ENCODE results near the gene GGA3. TPM values are rescaled to one million over a fixed set of nuclear protein-coding genes. Genes with fewer than 3 reads are reported as not detected.

Gene GGA3
- total RNA-seq, 1 experiment from 2014 or later, result 61.6 TPM

DNA sequence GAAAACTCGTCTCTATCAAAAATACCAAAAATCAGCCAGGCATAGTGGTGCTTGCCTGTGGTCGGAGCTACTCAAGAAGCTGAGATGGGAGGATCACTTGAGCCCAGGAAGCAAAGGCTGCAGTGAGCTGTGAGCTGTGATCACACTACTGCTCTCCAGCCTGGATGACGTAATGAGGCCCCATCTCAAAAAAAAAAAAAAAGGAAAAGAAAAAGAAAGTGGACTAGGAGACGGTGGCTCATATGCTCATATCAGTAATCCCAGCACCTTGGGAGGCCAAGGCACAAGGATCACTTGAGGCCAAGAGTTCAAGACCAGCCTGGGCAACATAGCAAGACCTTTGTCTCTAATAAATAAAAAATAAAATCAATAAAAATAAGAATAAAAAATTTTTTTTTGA is 69.8 kb downstream of the GGA3 start:
- no TSS peak for BruUV-seq (replicated peaks)
- Histone ChIP-seq H3K27me3 (ENCODE audit: control insufficient read depth, insufficient read depth, low read length) (no peaks in the 10 kb centered on the region), H3K36me3 (ENCODE audit: control insufficient read depth, insufficient read depth, low read length) (no peaks in the 10 kb centered on the region), H3K9me3 (ENCODE audit: control insufficient read depth, insufficient read depth, low read depth, low read length) (no peaks in the 10 kb centered on the region), H3K4me3 (ENCODE audit: low read depth in 2 of 2, low read length in 2 of 2) (no peak overlapping the region), H3K4me1 (ENCODE audit: control insufficient read depth, insufficient read depth, low read length) (no peaks in the 10 kb centered on the region), H3K27ac (ENCODE audit: low read length) (no peak overlapping the region)
- ChIA-PET CTCF (interaction anchor here (0.6 to 1.6 kb wide), 2 partner anchors 10 to 37 kb away, joined by 4 to 9 read pairs; no protein-coding TSS in a partner anchor), POLR2A (interaction anchor here (0.6 kb wide), 1 partner anchor 145 kb away, joined by 6 read pairs; the partner anchor contains the start of genes ATP5PD and KCTD2)
- TF ChIP-seq, protein P1, sequence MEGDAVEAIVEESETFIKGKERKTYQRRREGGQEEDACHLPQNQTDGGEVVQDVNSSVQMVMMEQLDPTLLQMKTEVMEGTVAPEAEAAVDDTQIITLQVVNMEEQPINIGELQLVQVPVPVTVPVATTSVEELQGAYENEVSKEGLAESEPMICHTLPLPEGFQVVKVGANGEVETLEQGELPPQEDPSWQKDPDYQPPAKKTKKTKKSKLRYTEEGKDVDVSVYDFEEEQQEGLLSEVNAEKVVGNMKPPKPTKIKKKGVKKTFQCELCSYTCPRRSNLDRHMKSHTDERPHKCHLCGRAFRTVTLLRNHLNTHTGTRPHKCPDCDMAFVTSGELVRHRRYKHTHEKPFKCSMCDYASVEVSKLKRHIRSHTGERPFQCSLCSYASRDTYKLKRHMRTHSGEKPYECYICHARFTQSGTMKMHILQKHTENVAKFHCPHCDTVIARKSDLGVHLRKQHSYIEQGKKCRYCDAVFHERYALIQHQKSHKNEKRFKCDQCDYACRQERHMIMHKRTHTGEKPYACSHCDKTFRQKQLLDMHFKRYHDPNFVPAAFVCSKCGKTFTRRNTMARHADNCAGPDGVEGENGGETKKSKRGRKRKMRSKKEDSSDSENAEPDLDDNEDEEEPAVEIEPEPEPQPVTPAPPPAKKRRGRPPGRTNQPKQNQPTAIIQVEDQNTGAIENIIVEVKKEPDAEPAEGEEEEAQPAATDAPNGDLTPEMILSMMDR (IDR thresholded peaks at IDR 0.05), result no peak
- TF ChIP-seq POLR2AphosphoS5 (IDR thresholded peaks at IDR 0.05; ENCODE audit: low read depth, low read length) (no peak), SIN3A (IDR thresholded peaks at IDR 0.05; ENCODE audit: borderline replicate concordance, insufficient read depth, low read depth, low read length) (no peak), TCF7L2 (IDR thresholded peaks at IDR 0.05; ENCODE audit: low read depth, low read length) (no peak), REST (IDR thresholded peaks at IDR 0.05; ENCODE audit: insufficient read depth in 1 of 2, low read depth in 2 of 2, low read length in 1 of 2) (no peak)
- ATAC-seq, result no peak
- in situ Hi-C loops (cut with HindIII; ENCODE audit: low pct_unique_long_range_greater_than_20kb, low sequenced_read_pairs), result no loop called here
- no peak for DNase-seq (ENCODE audit: low read depth, low spot score)
- intact Hi-C loops (cut with micrococcal nuclease; ENCODE audit: unreplicated experiment), result no loop called here

DNA sequence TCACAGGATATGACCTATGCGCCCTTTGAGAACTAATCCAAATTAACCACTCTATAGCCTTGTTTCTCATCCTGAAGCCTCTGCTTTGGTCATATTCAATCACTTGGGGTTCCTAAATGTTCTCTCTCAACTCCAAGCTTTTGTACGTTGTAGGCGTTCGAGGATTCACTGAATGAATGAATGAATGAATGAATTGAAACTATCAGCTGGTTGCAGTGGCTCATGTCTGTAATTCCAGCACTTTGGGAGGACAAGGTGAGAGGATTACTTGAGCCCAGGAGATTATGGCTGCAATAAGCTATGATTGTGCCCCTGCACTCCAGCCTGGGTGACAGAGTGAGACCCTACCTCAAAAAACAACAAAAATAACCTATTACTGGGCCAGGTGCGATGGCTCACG is 72.8 kb downstream of the GGA3 start:
- no peaks in the 10 kb centered on the region for H3K27me3 ChIP-seq (ENCODE audit: control insufficient read depth, insufficient read depth, low read length)
- H3K4me1 ChIP-seq (ENCODE audit: control insufficient read depth, insufficient read depth, low read length), result no peaks in the 10 kb centered on the region
- no TSS peak for BruUV-seq (replicated peaks)
- intact Hi-C loops (cut with micrococcal nuclease; ENCODE audit: unreplicated experiment) (no loop called here), in situ Hi-C loops (cut with HindIII; ENCODE audit: low pct_unique_long_range_greater_than_20kb, low sequenced_read_pairs) (no loop called here)
- H3K4me3 ChIP-seq (ENCODE audit: low read depth in 2 of 2, low read length in 2 of 2), result no peak overlapping the region
- no peaks in the 10 kb centered on the region for H3K9me3 ChIP-seq (ENCODE audit: control insufficient read depth, insufficient read depth, low read depth, low read length)
- DNase-seq (ENCODE audit: low read depth, low spot score) (no peak), ATAC-seq (no peak)
- POLR2A ChIA-PET, result no interaction called here
- TF ChIP-seq, protein P1 (IDR thresholded peaks at IDR 0.05), result no peak
- no peak for TF ChIP-seq TCF7L2 (IDR thresholded peaks at IDR 0.05; ENCODE audit: low read depth, low read length)
- no peak for TF ChIP-seq SIN3A (IDR thresholded peaks at IDR 0.05; ENCODE audit: borderline replicate concordance, insufficient read depth, low read depth, low read length)
- TF ChIP-seq POLR2AphosphoS5 (IDR thresholded peaks at IDR 0.05; ENCODE audit: low read depth, low read length), result no peak
- TF ChIP-seq REST (IDR thresholded peaks at IDR 0.05; ENCODE audit: insufficient read depth in 1 of 2, low read depth in 2 of 2, low read length in 1 of 2), result no peak
- CTCF ChIA-PET, result interaction anchor here (0.8 to 0.9 kb wide), 2 partner anchors 15 to 58 kb away, joined by 3 to 4 read pairs; no protein-coding TSS in a partner anchor
- H3K27ac ChIP-seq (ENCODE audit: low read length), result no peak overlapping the region
- H3K36me3 ChIP-seq (ENCODE audit: control insufficient read depth, insufficient read depth, low read length), result no peaks in the 10 kb centered on the region

Data from Panc1 (cell line).